ENCODE results near the gene HOXA7.

HOXA7 gene

DNA sequence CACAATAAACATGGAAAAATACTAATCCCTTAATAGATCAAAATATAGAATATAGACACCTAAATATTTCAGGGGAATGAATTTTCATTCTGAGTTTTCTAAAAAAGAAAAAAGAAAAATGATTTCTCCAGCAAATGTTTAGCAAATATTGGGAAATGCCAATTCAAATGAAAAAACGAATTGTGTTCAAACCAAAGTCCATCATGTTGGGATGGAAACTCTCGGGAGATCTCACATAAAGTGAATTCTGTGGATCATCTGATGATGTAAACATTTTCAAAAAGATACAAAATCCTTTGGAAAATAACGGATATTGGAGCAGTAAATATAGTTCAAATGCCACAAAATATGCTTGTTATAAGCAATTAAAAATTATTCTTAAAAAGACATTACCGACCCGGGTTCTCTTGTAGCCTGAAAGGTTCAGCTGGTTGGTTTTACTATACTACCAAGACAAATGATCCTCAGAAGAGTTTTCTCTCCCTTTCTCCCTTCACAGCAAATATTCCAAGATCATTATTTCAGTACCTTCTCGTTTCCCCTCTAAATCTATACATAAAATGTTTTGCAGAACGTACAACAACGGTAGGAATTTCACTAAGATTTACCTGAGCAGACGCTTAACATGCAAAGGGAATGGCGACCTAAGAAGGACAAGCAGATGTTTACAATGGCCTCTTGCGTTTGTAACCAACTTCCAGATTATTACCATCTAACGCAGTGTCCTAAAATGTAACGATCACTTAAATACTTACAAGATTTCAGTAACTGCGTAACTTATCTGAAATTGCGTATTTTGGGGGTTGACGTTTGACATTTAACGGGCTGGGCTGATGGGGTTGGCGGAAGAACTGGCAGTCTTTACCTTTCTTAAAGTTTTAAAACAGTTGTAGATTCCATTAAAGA is 40.9 kb upstream of the HOXA7 start:
- no peak overlapping the region for H3K27ac Mint-ChIP-seq
- peaks cover 57% of the 10 kb centered on the region for H3K27me3 Mint-ChIP-seq
- no peak overlapping the region for H3K4me3 Mint-ChIP-seq
- no peaks in the 10 kb centered on the region for H3K9me3 Mint-ChIP-seq (ENCODE audit: low read depth)
- H3K36me3 Mint-ChIP-seq: no peaks in the 10 kb centered on the region
- peaks cover 37% of the 10 kb centered on the region for H3K4me1 Mint-ChIP-seq (ENCODE audit: low read depth)

DNA sequence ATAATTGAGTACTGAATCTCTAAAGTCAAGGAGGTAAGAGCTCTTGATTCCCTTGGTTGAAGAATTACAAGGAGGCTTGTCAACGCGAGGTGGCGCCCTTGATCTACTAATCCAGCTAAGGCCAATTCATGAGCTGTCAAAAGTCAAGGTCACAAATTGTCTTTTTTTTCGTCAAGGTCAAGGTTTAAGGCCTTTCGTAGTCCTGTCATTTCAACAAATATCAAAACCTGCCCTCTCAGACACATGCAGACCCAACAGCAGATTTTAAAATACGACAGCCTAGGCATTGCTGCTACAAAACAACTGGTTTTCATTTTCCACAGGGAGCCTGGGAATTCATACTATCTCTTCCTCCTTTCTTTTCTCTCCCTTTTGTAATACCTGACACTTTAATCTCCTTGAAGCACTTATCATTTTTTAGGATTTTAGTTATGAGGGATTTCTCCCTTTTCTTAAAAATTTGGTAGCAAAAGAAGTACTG is 39.9 kb upstream of the HOXA7 start:
- no peaks in the 10 kb centered on the region for H3K9me3 Mint-ChIP-seq (ENCODE audit: low read depth)

DNA sequence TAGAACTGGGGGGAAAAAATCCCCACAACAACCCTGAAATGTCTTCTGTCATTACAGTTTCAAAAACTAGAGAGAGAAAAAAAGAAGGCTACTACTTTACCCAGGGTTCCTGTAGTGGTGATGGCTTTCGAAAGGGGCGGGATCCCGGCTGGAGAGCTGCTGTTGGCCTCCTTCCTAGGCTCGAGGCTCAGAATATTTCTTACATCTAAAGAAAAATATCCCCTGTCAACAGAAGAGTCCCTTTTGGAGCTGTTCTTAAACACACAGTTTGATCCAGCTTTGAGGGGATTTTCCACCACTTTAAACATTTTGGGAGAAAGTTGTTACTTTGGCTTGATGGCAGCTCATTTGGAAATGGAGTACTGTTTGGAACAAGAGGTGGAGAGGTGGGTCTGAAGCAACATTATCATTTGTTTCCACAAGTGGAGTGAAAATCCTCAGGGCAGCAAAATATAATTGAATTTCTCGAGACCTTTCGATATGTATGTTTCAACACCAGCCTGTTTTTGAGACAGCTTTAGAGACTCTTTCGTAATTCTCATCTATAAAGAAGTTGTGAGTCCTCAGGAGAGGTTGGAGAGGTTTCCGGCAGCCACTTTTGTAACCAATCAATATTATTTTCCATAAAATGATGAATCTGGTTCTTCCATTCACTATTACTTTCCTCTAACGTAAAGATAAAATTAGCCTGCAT is 38.4 kb upstream of the HOXA7 start:
- no peak overlapping the region for H3K27ac Mint-ChIP-seq
- H3K9me3 Mint-ChIP-seq (ENCODE audit: low read depth): no peaks in the 10 kb centered on the region
- H3K4me1 Mint-ChIP-seq (ENCODE audit: low read depth): peaks cover 24% of the 10 kb centered on the region
- H3K36me3 Mint-ChIP-seq: no peaks in the 10 kb centered on the region
- H3K4me3 Mint-ChIP-seq: no peak overlapping the region
- peaks cover 57% of the 10 kb centered on the region for H3K27me3 Mint-ChIP-seq

More for the DNA sequence above, 39.9 kb upstream of the HOXA7 start:
- peaks cover 54% of the 10 kb centered on the region for H3K27me3 Mint-ChIP-seq
- no peak overlapping the region for H3K4me3 Mint-ChIP-seq
- no peak overlapping the region for H3K27ac Mint-ChIP-seq
- peaks cover 32% of the 10 kb centered on the region for H3K4me1 Mint-ChIP-seq (ENCODE audit: low read depth)
- H3K36me3 Mint-ChIP-seq: no peaks in the 10 kb centered on the region

DNA sequence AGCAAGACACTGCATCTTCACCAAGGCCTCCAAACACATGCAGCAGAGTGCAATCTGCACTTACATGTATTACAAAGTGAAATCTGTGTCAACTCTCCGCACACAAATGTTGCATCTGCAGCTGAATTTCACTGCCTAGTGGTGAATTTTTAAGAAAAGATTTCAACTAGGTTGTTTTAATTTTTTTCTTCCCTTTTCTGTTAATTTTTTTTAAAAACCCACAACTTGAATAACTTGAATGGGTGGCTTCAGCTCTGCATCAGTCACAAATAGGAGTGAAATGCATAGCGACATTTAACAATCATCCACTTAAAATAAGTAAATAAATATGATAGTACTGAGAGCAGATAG is 37.5 kb upstream of the HOXA7 start:
- H3K9me3 Mint-ChIP-seq (ENCODE audit: low read depth): no peaks in the 10 kb centered on the region
- H3K36me3 Mint-ChIP-seq: no peaks in the 10 kb centered on the region
- peaks cover 30% of the 10 kb centered on the region for H3K4me1 Mint-ChIP-seq (ENCODE audit: low read depth)
- H3K4me3 Mint-ChIP-seq: peak overlapping the region; percentile 51
- H3K27me3 Mint-ChIP-seq: peaks cover 60% of the 10 kb centered on the region
- no peak overlapping the region for H3K27ac Mint-ChIP-seq

DNA sequence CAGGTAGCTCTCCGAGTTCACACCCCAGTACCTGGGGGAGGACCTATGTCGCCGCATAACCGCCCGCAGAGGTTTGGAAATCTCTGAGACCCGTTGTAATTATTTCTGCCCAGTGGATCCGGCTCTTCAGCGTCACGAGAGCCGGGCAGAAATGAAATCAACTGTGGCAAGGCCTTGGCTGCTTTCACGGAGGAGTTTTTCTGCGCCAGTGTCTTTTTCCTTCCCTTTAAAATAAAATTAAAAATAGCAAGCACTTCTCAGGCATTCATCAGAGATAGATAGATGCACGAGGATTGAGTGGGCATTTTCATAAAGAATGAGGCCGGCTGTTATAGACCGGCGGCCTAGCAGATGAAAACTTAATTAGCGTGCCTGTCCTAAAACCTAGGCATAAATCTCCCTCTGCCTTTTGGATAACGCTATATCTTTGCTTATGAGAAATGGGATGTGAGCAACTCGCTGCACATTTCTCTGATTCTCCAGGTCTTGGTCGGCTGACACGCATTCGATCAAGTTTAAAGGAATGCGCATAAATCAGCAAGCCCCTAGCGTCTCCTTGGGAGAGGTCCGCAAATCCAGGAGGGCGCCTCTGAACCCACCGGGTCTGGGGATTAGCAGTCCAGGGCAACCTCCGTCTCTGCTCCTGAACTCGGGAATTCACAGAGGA is 37.0 kb upstream of the HOXA7 start:
- H3K4me3 Mint-ChIP-seq: peak overlapping the region; percentile 51
- peaks cover 62% of the 10 kb centered on the region for H3K27me3 Mint-ChIP-seq
- H3K36me3 Mint-ChIP-seq: no peaks in the 10 kb centered on the region
- no peaks in the 10 kb centered on the region for H3K9me3 Mint-ChIP-seq (ENCODE audit: low read depth)
- no peak overlapping the region for H3K27ac Mint-ChIP-seq
- peaks cover 33% of the 10 kb centered on the region for H3K4me1 Mint-ChIP-seq (ENCODE audit: low read depth)

DNA sequence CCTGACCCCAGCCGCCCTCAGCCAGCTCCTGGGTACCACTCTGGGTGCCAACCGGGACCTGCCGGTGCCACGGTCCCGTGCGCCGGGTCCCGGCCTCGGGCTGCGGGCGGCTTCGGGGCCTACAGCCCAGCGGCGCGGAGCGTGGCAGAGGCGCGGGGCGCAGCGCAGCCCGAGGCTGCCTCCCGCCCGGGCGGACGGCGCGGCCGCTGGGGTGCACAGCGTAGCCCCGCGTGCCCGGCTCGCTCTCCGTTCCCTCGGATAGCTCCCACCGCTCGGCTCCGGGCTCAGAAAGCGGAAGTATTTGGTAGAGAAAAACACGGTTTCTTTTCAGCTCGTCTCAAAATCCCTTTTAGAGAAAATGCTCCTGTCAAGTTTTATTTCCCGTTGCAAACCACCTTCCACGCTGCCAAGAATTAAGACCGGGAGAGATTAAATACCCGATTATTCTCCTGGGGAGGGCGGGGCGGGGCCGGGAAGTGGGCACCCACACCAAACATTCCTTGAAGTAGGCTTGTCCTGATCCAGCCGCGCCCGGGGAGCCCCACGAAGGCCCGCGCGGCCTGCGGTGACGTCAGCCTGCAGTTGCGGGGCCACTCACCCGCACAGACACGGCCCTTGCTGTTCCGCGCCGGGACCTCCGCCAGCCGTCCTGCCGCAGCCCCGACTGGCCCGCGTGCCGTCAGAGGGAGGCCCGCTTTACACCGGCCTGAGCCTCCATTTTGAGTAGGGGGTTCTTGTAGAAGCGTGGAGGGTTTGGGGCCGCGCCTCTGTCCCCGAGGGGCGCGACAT is 36.3 kb upstream of the HOXA7 start:
- H3K4me1 Mint-ChIP-seq (ENCODE audit: low read depth): peaks cover 36% of the 10 kb centered on the region
- H3K9me3 Mint-ChIP-seq (ENCODE audit: low read depth): no peaks in the 10 kb centered on the region
- peak overlapping the region; percentile 71 for H3K4me3 Mint-ChIP-seq
- H3K27me3 Mint-ChIP-seq: peaks cover 58% of the 10 kb centered on the region
- H3K36me3 Mint-ChIP-seq: no peaks in the 10 kb centered on the region
- H3K27ac Mint-ChIP-seq: no peak overlapping the region

DNA sequence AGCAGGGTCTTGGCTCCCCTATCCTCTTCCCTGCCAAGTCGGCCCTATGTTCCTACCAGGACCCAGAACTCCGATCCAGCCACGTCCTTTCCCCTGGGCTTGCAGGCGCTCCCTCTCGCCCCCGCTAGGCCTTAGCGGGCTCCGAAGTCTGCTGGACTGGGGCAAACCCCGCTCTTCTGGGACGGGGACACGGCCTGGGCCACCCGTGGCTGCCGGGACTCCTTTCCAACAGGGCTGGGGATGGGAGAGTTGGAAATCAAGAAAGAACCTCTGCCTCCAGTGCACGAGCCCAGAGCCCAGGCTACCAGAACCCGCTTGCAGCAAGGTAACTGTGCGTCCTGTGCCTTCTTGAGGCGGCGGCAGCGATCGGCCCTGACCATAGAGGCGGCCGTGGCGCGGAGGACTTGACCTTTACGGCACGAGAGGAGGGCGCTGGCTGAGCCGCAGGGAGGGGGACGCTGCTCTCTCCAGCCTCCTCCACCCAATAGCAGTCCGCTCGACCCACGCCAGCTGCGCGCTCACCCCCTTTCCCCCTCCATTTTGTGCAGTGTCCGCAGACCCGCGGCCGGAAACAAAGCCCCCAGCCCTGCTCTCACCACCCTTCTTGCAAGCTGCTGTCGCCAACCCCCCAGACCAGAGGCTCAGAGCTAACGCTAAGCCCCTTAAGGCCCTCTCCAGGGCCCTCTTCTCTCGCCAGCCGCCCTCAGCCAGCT is 35.5 kb upstream of the HOXA7 start:
- Mint-ChIP-seq H3K9me3 (ENCODE audit: low read depth) (no peaks in the 10 kb centered on the region), H3K4me1 (ENCODE audit: low read depth) (peaks cover 42% of the 10 kb centered on the region), H3K4me3 (peak overlapping the region; percentile 65), H3K27me3 (peaks cover 57% of the 10 kb centered on the region), H3K27ac (no peak overlapping the region), H3K36me3 (no peaks in the 10 kb centered on the region)

DNA sequence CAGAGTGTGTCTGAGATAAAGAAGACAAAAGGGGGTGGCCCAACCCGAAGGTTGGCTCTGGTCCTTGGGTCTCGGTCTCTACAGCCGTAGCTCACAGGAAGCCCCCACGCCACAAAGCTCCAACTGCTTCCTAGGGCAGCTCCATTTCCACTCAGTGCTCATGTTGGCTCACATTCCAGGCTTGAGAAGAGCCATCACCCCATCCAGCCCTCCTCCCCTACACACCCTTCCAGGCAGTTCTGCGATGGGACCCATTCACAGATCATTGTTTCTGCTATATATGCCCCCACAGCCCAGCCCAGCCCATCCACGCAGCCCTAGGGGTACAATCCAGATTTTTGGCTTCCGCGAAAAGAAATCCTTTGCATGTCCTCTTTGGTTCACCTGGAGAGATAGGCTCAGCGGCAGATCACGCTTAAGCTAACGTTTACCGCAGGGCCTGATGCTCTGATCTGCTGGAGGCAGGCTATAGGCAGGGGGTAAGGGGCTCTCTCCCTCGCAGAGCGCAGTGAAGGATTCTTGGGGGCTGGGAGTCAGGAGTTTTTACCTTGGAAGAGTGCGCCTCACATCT is 34.8 kb upstream of the HOXA7 start:
- H3K4me3 Mint-ChIP-seq: peak overlapping the region; percentile 51
- no peaks in the 10 kb centered on the region for H3K9me3 Mint-ChIP-seq (ENCODE audit: low read depth)
- H3K4me1 Mint-ChIP-seq (ENCODE audit: low read depth): peaks cover 44% of the 10 kb centered on the region
- H3K27ac Mint-ChIP-seq: no peak overlapping the region
- no peaks in the 10 kb centered on the region for H3K36me3 Mint-ChIP-seq
- H3K27me3 Mint-ChIP-seq: peaks cover 56% of the 10 kb centered on the region

DNA sequence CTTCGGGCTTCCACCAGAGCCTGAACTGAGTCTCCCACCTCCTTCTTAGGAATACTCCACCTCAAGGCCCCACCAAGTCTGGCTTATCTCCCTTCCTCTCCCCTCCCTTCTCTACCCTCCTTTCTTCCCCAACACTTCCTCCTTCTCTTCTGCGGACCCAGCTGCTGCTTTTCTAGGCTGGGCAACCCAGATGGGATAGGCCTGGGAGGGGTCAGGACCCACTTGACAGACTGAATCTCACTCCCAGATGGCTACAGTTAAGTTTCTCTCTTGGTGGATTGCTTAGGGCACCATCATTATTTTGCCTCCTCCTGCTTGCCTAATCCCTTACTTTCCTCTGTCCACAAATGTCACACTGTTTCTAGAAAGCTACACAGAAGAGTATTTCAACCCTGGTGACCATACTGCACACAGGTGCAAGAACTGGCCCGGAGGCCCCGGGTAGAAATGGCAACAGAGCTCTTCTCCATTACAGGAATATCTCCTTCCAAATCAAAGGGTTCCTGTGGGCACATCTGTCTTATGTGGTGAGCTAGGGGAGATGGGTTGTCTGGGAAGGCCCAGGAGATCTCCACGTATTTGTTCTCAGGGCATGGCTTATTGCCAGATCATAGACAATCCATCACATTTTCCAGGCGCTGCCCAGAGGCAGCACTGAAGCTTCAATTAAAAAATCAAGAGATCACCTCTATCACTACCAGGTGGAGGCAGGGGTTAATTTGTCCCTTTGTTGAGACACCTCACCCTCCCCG is 33.7 kb upstream of the HOXA7 start:
- H3K36me3 Mint-ChIP-seq: no peaks in the 10 kb centered on the region
- H3K27me3 Mint-ChIP-seq: peaks cover 57% of the 10 kb centered on the region
- no peaks in the 10 kb centered on the region for H3K9me3 Mint-ChIP-seq (ENCODE audit: low read depth)
- H3K4me1 Mint-ChIP-seq (ENCODE audit: low read depth): peaks cover 54% of the 10 kb centered on the region
- no peak overlapping the region for H3K27ac Mint-ChIP-seq
- peak overlapping the region; percentile 10 for H3K4me3 Mint-ChIP-seq

DNA sequence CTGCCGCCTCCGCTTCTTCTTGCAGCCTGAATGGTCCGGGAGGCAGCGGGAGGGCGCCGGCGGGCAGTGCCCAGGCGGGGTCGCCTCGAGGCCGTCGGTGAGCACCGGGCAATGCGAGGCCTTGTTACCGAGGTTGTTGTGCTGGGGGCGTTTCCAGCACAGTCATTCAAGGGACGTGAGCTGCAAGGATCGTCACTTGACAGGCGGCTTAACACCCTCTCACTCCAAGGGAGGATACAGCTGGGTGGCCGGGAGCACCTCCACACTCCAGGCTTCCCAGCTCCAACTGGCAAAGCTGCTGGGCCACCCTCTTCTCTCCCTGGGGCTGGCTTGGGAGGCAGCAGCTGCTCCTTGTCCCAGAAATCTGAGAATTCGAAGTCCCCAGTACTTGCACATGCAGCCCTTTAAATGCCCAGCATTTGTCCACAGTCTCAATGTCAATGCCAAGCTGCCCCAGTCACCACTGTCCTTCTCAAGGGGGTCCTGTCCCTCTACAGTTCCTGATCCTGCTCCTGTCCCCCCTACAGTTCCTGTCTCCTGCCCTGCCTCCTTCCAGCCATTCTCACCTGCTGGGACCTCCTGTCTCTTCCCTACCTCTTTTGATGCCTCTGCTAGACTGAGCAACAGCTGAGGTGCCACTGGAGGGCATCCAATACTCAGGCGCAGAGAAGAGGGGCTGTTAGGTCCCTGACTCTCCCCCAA is 33.0 kb upstream of the HOXA7 start:
- peaks cover 60% of the 10 kb centered on the region for H3K4me1 Mint-ChIP-seq (ENCODE audit: low read depth)
- no peaks in the 10 kb centered on the region for H3K36me3 Mint-ChIP-seq
- H3K4me3 Mint-ChIP-seq: peak overlapping the region; percentile 77
- no peak overlapping the region for H3K27ac Mint-ChIP-seq
- peaks cover 56% of the 10 kb centered on the region for H3K27me3 Mint-ChIP-seq
- no peaks in the 10 kb centered on the region for H3K9me3 Mint-ChIP-seq (ENCODE audit: low read depth)

DNA sequence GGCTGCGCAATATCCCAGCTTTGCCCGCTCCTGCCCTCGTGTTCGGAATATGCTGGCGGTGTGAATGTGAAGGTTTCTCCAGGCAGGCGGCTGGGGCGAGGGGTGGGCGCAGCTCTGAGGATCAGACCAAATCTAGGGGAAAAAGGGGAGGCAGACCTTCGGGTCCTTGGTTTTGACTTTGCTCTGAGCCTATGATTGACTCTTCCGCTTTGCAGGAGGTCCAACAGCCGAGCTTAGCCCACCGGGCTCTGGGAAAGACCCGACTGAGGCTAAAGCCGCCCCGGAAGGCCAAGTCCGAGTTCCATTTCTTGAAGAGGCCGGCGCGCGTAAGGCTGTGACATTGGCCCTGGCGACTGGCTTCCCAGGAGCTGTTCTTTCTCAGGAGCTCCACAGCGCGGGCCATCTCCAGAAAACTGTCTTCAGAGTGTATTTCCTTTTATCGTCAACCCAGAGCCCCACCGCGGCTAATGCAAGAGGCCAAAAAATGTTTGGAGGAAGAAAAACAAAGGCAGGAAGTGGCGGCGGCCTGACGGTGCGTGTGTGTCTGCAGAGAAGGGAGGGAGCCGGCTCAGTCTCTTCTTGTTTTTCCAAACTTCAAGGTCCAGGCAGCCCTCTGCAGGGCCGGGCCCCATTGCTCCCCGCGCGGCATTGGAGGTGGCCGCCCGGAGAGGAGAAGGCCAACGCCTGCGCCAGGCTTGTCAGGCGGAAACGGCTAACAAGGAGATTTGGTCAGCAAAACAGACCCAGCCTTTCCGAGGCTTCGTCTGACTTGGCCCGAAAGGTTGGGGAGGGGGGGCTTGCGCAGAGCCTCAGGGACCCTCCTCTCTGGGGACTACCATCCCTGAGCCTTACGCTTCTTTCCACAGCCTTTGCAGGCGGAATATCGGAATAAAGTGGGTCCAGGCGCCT is 32.2 kb upstream of the HOXA7 start:
- Mint-ChIP-seq H3K9me3 (ENCODE audit: low read depth) (no peaks in the 10 kb centered on the region), H3K36me3 (no peaks in the 10 kb centered on the region), H3K27me3 (peaks cover 51% of the 10 kb centered on the region), H3K4me1 (ENCODE audit: low read depth) (peaks cover 62% of the 10 kb centered on the region), H3K27ac (no peak overlapping the region), H3K4me3 (peak overlapping the region; percentile 77)

Measured in activated naive CD8-positive, alpha-beta T cell (primary cell).